Thyroid gland (tissue), 4 donors: Measurements from ENCODE around the gene COG5. TPM values are rescaled to one million over a fixed set of nuclear protein-coding genes. Genes with fewer than 3 reads are reported as not detected.

Experiments
- DNase-seq, 2 donors: peaks; one replicate each; pipeline ENCODE4 v3.0.0-alpha.2; 2019
- H3K27ac ChIP-seq, 3 donors: fragments of 200-600 bp; sonication (generic); 1 replicate in 2 of 3; 2 replicates in 1 of 3; pipeline ENCODE4 v1.5.1; 2016 to 2019; ENCODE audit warnings: mild to moderate bottlenecking in 1 of 3, moderate library complexity in 1 of 3
- H3K27me3 ChIP-seq: fragments of 200-600 bp; sonication (generic); one replicate; pipeline ENCODE4 v1.5.1; 2019
- H3K36me3 ChIP-seq, 2 donors: fragments of 200-600 bp; sonication (generic); one replicate each; pipeline ENCODE4 v1.5.1; 2016 to 2019
- H3K4me1 ChIP-seq, 2 donors: fragments of 200-600 bp; sonication (generic); one replicate each; pipeline ENCODE4 v1.5.1; 2017 to 2019
- H3K4me3 ChIP-seq, 3 donors: fragments of 200-600 bp; sonication (generic); replicated peaks in 1 of 3; 1 replicate in 2 of 3; 2 replicates in 1 of 3; pipeline ENCODE4 v1.5.1; 2016; ENCODE audit warnings: mild to moderate bottlenecking in 1 of 3
- H3K9me3 ChIP-seq: fragments of 200-600 bp; sonication (generic); one replicate; pipeline ENCODE4 v1.5.1; 2017
- CTCF ChIP-seq, 6 experiments: fragments of 200-600 bp in 3 of 6; fragments of 450-650 bp in 3 of 6; sonication (generic) in 3 of 6; IDR thresholded peaks; one replicate each; pipeline ENCODE4 v1.5.1; 2016 to 2019; ENCODE audit warnings: antibody characterized with exemption in 6 of 6, mild to moderate bottlenecking in 2 of 6, inconsistent platforms in 1 of 6, moderate library complexity in 1 of 6
- POLR2A ChIP-seq, 2 donors: fragments of 450-650 bp; IDR thresholded peaks; one replicate each; pipeline ENCODE4 v1.6.1; 2017; ENCODE audit warnings: antibody characterized with exemption in 2 of 2, mild to moderate bottlenecking in 2 of 2, moderate library complexity in 1 of 2
- WGBS, 2 donors: methylation state at CpG; one replicate each; pipeline ENCODE4 v1.1.5; 2017; 5-methylcytosine and 5-hydroxymethylcytosine counted together
- intact Hi-C: fragments of 100-400 bp; cut with DNase I; formaldehyde crosslinking; loops from one replicate; pipeline ENCODE4 v1.15.1; 2023
- total RNA-seq, 4 donors: library from RNA; depleted of rRNA; stranded (reverse); fragments of >200 nt; gene quantifications; one replicate each; pipeline ENCODE4 v1.2.3, GENCODE V29; 2016

Gene COG5
- total RNA-seq, 4 donors from 2014 or later = 108 to 268 (median 148) TPM

- Histone ChIP-seq H3K4me3 (no peak overlapping the region), H3K9me3 (no peaks in the 10 kb centered on the region), H3K27ac (no peak overlapping the region), H3K36me3 (no peaks in the 10 kb centered on the region), H3K27me3 (no peaks in the 10 kb centered on the region), H3K4me1 (no peaks in the 10 kb centered on the region)
- WGBS, 2 donors = 90 to 97% methylated on average over 5 of the region's 5 CpGs
- DNase-seq = no peak
- intact Hi-C loops = no loop called here
- TF ChIP-seq CTCF (IDR thresholded peaks at IDR 0.05) = no peak
- TF ChIP-seq POLR2A (IDR thresholded peaks at IDR 0.05) = no peak
These were observed 343.4 kb downstream of the COG5 start for GRCh38 chr7:107220356-107220755.

GRCh38 chr7:107219563-107220244 is 344.0 kb downstream of the COG5 start:
- Histone ChIP-seq H3K9me3 (no peaks in the 10 kb centered on the region), H3K27me3 (no peaks in the 10 kb centered on the region), H3K36me3 (no peaks in the 10 kb centered on the region), H3K27ac (no peak overlapping the region), H3K4me3 (no peak overlapping the region), H3K4me1 (no peaks in the 10 kb centered on the region)
- intact Hi-C loops = no loop called here
- TF ChIP-seq CTCF (IDR thresholded peaks at IDR 0.05) (no peak), POLR2A (IDR thresholded peaks at IDR 0.05) (no peak)
- DNase-seq = no peak
- 94 to 96% methylated on average over 2 of the region's 2 CpGs for WGBS, 2 donors

- Histone ChIP-seq H3K9me3 (no peaks in the 10 kb centered on the region), H3K4me1 (no peaks in the 10 kb centered on the region), H3K27me3 (no peaks in the 10 kb centered on the region), H3K27ac (no peak overlapping the region), H3K36me3 (peaks cover 0 to 9% of the 10 kb centered on the region in 2 donors), H3K4me3 (no peak overlapping the region)
- intact Hi-C loops = no loop called here
- DNase-seq = no peak
- no peak for TF ChIP-seq POLR2A (IDR thresholded peaks at IDR 0.05)
- no peak for TF ChIP-seq CTCF (IDR thresholded peaks at IDR 0.05)
These were observed 349.8 kb downstream of the COG5 start for GRCh38 chr7:107213945-107214344.

GRCh38 chr7:107213193-107213788 is 350.4 kb downstream of the COG5 start:
- Histone ChIP-seq H3K27ac (no peak overlapping the region), H3K36me3 (peaks cover 0 to 9% of the 10 kb centered on the region in 2 donors), H3K4me3 (no peak overlapping the region), H3K4me1 (peaks cover 0 to 6% of the 10 kb centered on the region in 2 donors), H3K27me3 (no peaks in the 10 kb centered on the region), H3K9me3 (no peaks in the 10 kb centered on the region)
- intact Hi-C loops = no loop called here
- WGBS, 2 donors = 77 to 94% methylated on average over 4 to 5 of the region's 5 CpGs
- TF ChIP-seq CTCF (IDR thresholded peaks at IDR 0.05) (no peak), POLR2A (IDR thresholded peaks at IDR 0.05) (no peak)
- no peak for DNase-seq

GRCh38 chr7:107212725-107213124 is 351.0 kb downstream of the COG5 start:
- intact Hi-C loops = no loop called here
- WGBS, 2 donors = 82 to 86% methylated on average over 2 of the region's 2 CpGs
- Histone ChIP-seq H3K4me3 (no peak overlapping the region), H3K36me3 (peaks cover 0 to 9% of the 10 kb centered on the region in 2 donors), H3K27ac (no peak overlapping the region), H3K27me3 (no peaks in the 10 kb centered on the region), H3K4me1 (peaks cover 5 to 8% of the 10 kb centered on the region in 2 donors), H3K9me3 (no peaks in the 10 kb centered on the region)
- DNase-seq = no peak
- TF ChIP-seq POLR2A (IDR thresholded peaks at IDR 0.05) (no peak), CTCF (IDR thresholded peaks at IDR 0.05) (no peak)
